ENCODE data around the gene THSD4. TPM values are rescaled to one million over a fixed set of nuclear protein-coding genes. Genes with fewer than 3 reads are reported as not detected.

The THSD4 gene
- total RNA-seq, 5 donors from 2014 or later (not counting 1 experiment from before 2014, with no cell fraction given): 0.03 to 0.23 (median 0.18) TPM; not detected in 2

GRCh38 chr15:71346464-71346863 lies 231.2 kb downstream of the THSD4 start:
- Mint-ChIP-seq H3K27me3 (peaks cover 4 to 23% of the 10 kb centered on the region in 2 donors), H3K9me3 (no peaks in the 10 kb centered on the region), H3K27ac (no peak overlapping the region), H3K4me1 (no peaks in the 10 kb centered on the region), H3K36me3 (no peaks in the 10 kb centered on the region), H3K4me3 (no peak overlapping the region)
- H3K4me3 ChIP-seq (ENCODE audit: control insufficient read depth in 1 of 2, extremely low read depth in 1 of 2, low read length in 1 of 2): no peak overlapping the region
- H3K27ac ChIP-seq (ENCODE audit: low read length): no peak overlapping the region
- WGBS (ENCODE audit: insufficient coverage): 76% methylated on average over 3 of the region's 5 CpGs
- no peaks in the 10 kb centered on the region for H3K4me1 ChIP-seq (ENCODE audit: control insufficient read depth in 1 of 2, extremely low read depth in 1 of 2, insufficient read depth in 2 of 2, low read length in 2 of 2)
- ATAC-seq (replicated peaks in 1 of 4): no peak
- no peaks in the 10 kb centered on the region for H3K9me3 ChIP-seq
- H3K36me3 ChIP-seq (ENCODE audit: control insufficient read depth in 2 of 2, extremely low read depth in 1 of 2, insufficient read depth in 1 of 2, low read length in 1 of 2): no peaks in the 10 kb centered on the region
- ChIA-PET POLR2A (interaction anchor here in 1 of 2 donors (0.5 kb wide), 1 partner anchor 1721 kb away, joined by 4 read pairs; no protein-coding TSS in a partner anchor), CTCF (interaction anchor here in 1 of 2 donors (0.6 kb wide), 1 partner anchor 62 kb away, joined by 3 read pairs; no protein-coding TSS in a partner anchor)
- peaks cover 0 to 3% of the 10 kb centered on the region in 2 experiments for H3K27me3 ChIP-seq (replicated peaks in 1 of 2; ENCODE audit: control insufficient read depth in 2 of 2, extremely low read depth in 1 of 2, insufficient read depth in 2 of 2, low read length in 1 of 2)
- DNase-seq: no peak

- Mint-ChIP-seq H3K4me1 (peaks cover 4 to 9% (median 7%) of the 10 kb centered on the region in 3 donors), H3K27ac (no peak overlapping the region), H3K27me3 (peaks cover 9 to 23% of the 10 kb centered on the region in 2 donors), H3K36me3 (no peaks in the 10 kb centered on the region), H3K9me3 (no peaks in the 10 kb centered on the region), H3K4me3 (no peak overlapping the region)
- Histone ChIP-seq H3K27me3 (replicated peaks in 1 of 2; ENCODE audit: control insufficient read depth in 2 of 2, extremely low read depth in 1 of 2, insufficient read depth in 2 of 2, low read length in 1 of 2) (peaks cover 0 to 3% of the 10 kb centered on the region in 2 experiments), H3K27ac (ENCODE audit: low read length) (no peak overlapping the region), H3K4me3 (ENCODE audit: control insufficient read depth in 1 of 2, extremely low read depth in 1 of 2, low read length in 1 of 2) (no peak overlapping the region), H3K4me1 (ENCODE audit: control insufficient read depth in 1 of 2, extremely low read depth in 1 of 2, insufficient read depth in 2 of 2, low read length in 2 of 2) (no peaks in the 10 kb centered on the region), H3K9me3 (no peaks in the 10 kb centered on the region), H3K36me3 (ENCODE audit: control insufficient read depth in 2 of 2, extremely low read depth in 1 of 2, insufficient read depth in 1 of 2, low read length in 1 of 2) (no peaks in the 10 kb centered on the region)
- ATAC-seq (replicated peaks in 1 of 4) (no peak), DNase-seq (no peak)
- no CpG with 5 or more reads among the region's 1 CpG for WGBS (ENCODE audit: insufficient coverage)
- ChIA-PET CTCF (no interaction called here), POLR2A (no interaction called here)
Observed at GRCh38 chr15:71348597-71348996, 233.3 kb downstream of the THSD4 start.

- Mint-ChIP-seq H3K4me1 (peaks cover 4 to 9% (median 7%) of the 10 kb centered on the region in 3 donors), H3K27me3 (peaks cover 9 to 23% of the 10 kb centered on the region in 2 donors), H3K4me3 (no peak overlapping the region), H3K9me3 (no peaks in the 10 kb centered on the region), H3K36me3 (no peaks in the 10 kb centered on the region), H3K27ac (no peak overlapping the region)
- H3K36me3 ChIP-seq (ENCODE audit: control insufficient read depth in 2 of 2, extremely low read depth in 1 of 2, insufficient read depth in 1 of 2, low read length in 1 of 2): no peaks in the 10 kb centered on the region
- 81% methylated on average over 4 of the region's 4 CpGs for WGBS (ENCODE audit: insufficient coverage)
- H3K9me3 ChIP-seq: no peaks in the 10 kb centered on the region
- DNase-seq (no peak), ATAC-seq (replicated peaks in 1 of 4) (no peak)
- H3K27ac ChIP-seq (ENCODE audit: low read length): no peak overlapping the region
- POLR2A ChIA-PET: no interaction called here
- CTCF ChIA-PET: no interaction called here
- H3K4me3 ChIP-seq (ENCODE audit: control insufficient read depth in 1 of 2, extremely low read depth in 1 of 2, low read length in 1 of 2): no peak overlapping the region
- peaks cover 0 to 3% of the 10 kb centered on the region in 2 experiments for H3K27me3 ChIP-seq (replicated peaks in 1 of 2; ENCODE audit: control insufficient read depth in 2 of 2, extremely low read depth in 1 of 2, insufficient read depth in 2 of 2, low read length in 1 of 2)
- no peaks in the 10 kb centered on the region for H3K4me1 ChIP-seq (ENCODE audit: control insufficient read depth in 1 of 2, extremely low read depth in 1 of 2, insufficient read depth in 2 of 2, low read length in 2 of 2)
Observed at GRCh38 chr15:71349336-71349735, 234.1 kb downstream of the THSD4 start.

- Mint-ChIP-seq H3K4me3 (no peak overlapping the region), H3K9me3 (no peaks in the 10 kb centered on the region), H3K27ac (no peak overlapping the region), H3K36me3 (no peaks in the 10 kb centered on the region), H3K27me3 (peaks cover 9 to 20% of the 10 kb centered on the region in 2 donors), H3K4me1 (peaks cover 4 to 9% (median 7%) of the 10 kb centered on the region in 3 donors)
- Histone ChIP-seq H3K4me1 (ENCODE audit: control insufficient read depth in 1 of 2, extremely low read depth in 1 of 2, insufficient read depth in 2 of 2, low read length in 2 of 2) (no peaks in the 10 kb centered on the region), H3K9me3 (no peaks in the 10 kb centered on the region), H3K27me3 (replicated peaks in 1 of 2; ENCODE audit: control insufficient read depth in 2 of 2, extremely low read depth in 1 of 2, insufficient read depth in 2 of 2, low read length in 1 of 2) (peaks cover 0 to 3% of the 10 kb centered on the region in 2 experiments), H3K4me3 (ENCODE audit: control insufficient read depth in 1 of 2, extremely low read depth in 1 of 2, low read length in 1 of 2) (no peak overlapping the region), H3K36me3 (ENCODE audit: control insufficient read depth in 2 of 2, extremely low read depth in 1 of 2, insufficient read depth in 1 of 2, low read length in 1 of 2) (no peaks in the 10 kb centered on the region), H3K27ac (ENCODE audit: low read length) (no peak overlapping the region)
- POLR2A ChIA-PET: no interaction called here
- no peak for ATAC-seq (replicated peaks in 1 of 4)
- CTCF ChIA-PET: no interaction called here
- 78% methylated on average over 3 of the region's 7 CpGs for WGBS (ENCODE audit: insufficient coverage)
- DNase-seq: no peak
Observed at GRCh38 chr15:71349736-71350526, 234.7 kb downstream of the THSD4 start.

- Mint-ChIP-seq H3K36me3 (no peaks in the 10 kb centered on the region), H3K27me3 (peaks cover 9 to 22% of the 10 kb centered on the region in 2 donors), H3K27ac (no peak overlapping the region), H3K4me3 (no peak overlapping the region), H3K4me1 (peaks cover 4 to 9% (median 7%) of the 10 kb centered on the region in 3 donors), H3K9me3 (no peaks in the 10 kb centered on the region)
- ChIA-PET POLR2A (no interaction called here), CTCF (no interaction called here)
- Histone ChIP-seq H3K4me3 (ENCODE audit: control insufficient read depth in 1 of 2, extremely low read depth in 1 of 2, low read length in 1 of 2) (no peak overlapping the region), H3K4me1 (ENCODE audit: control insufficient read depth in 1 of 2, extremely low read depth in 1 of 2, insufficient read depth in 2 of 2, low read length in 2 of 2) (no peaks in the 10 kb centered on the region), H3K27me3 (replicated peaks in 1 of 2; ENCODE audit: control insufficient read depth in 2 of 2, extremely low read depth in 1 of 2, insufficient read depth in 2 of 2, low read length in 1 of 2) (peaks cover 0 to 7% of the 10 kb centered on the region in 2 experiments), H3K36me3 (ENCODE audit: control insufficient read depth in 2 of 2, extremely low read depth in 1 of 2, insufficient read depth in 1 of 2, low read length in 1 of 2) (no peaks in the 10 kb centered on the region), H3K27ac (ENCODE audit: low read length) (no peak overlapping the region), H3K9me3 (no peaks in the 10 kb centered on the region)
- ATAC-seq (replicated peaks in 1 of 4) (no peak), DNase-seq (no peak)
- WGBS (ENCODE audit: insufficient coverage): 75% methylated on average over 7 of the region's 7 CpGs
Observed at GRCh38 chr15:71350622-71351378, 235.5 kb downstream of the THSD4 start.

- Mint-ChIP-seq H3K4me3 (no peak overlapping the region), H3K27me3 (peaks cover 10 to 15% of the 10 kb centered on the region in 2 donors), H3K36me3 (no peaks in the 10 kb centered on the region), H3K9me3 (no peaks in the 10 kb centered on the region), H3K4me1 (peaks cover 4 to 9% (median 7%) of the 10 kb centered on the region in 3 donors), H3K27ac (no peak overlapping the region)
- ATAC-seq (replicated peaks in 1 of 4) (no peak), DNase-seq (no peak)
- ChIA-PET CTCF (no interaction called here), POLR2A (no interaction called here)
- 73% methylated on average over 4 of the region's 5 CpGs for WGBS (ENCODE audit: insufficient coverage)
- H3K27me3 ChIP-seq (replicated peaks in 1 of 2; ENCODE audit: control insufficient read depth in 2 of 2, extremely low read depth in 1 of 2, insufficient read depth in 2 of 2, low read length in 1 of 2): peaks cover 0 to 15% of the 10 kb centered on the region in 2 experiments
- H3K27ac ChIP-seq (ENCODE audit: low read length): no peak overlapping the region
- H3K36me3 ChIP-seq (ENCODE audit: control insufficient read depth in 2 of 2, extremely low read depth in 1 of 2, insufficient read depth in 1 of 2, low read length in 1 of 2): no peaks in the 10 kb centered on the region
- H3K4me1 ChIP-seq (ENCODE audit: control insufficient read depth in 1 of 2, extremely low read depth in 1 of 2, insufficient read depth in 2 of 2, low read length in 2 of 2): no peaks in the 10 kb centered on the region
- H3K9me3 ChIP-seq: no peaks in the 10 kb centered on the region
- no peak overlapping the region for H3K4me3 ChIP-seq (ENCODE audit: control insufficient read depth in 1 of 2, extremely low read depth in 1 of 2, low read length in 1 of 2)
Observed at GRCh38 chr15:71352125-71352524, 236.9 kb downstream of the THSD4 start.

Data from T-cell (primary cell).